ENCODE results near the gene TUBB2B.

GRCh38 chr6:3175715-3176402 is 51.6 kb downstream of the TUBB2B start:
- TF ChIP-seq CTCF (IDR thresholded peaks at IDR 0.05 in 8 of 11, conservative IDR thresholded peaks at IDR 0.05 in 3 of 11) (no peak), POLR2A (IDR thresholded peaks at IDR 0.05) (no peak)

All from spleen (tissue), 7 donors.